Putamen (tissue), 1 donor: ENCODE results near the gene MARCOL.

Source experiments
- DNase-seq: peaks from one replicate; pipeline ENCODE4 v3.0.0-alpha.2; 2016; ENCODE audit warnings: low spot score

Gene MARCOL

GRCh38 chr5:148238418-148238794, at the start of gene MARCOL:
MARCOL (plus strand) TSS chr5:148238525; CDS start chr5:148238598, 73 bp downstream.
- no peak for DNase-seq

- no peak for DNase-seq
Observed at GRCh38 chr5:148191010-148191409, 47.3 kb upstream of the MARCOL start.

DNA sequence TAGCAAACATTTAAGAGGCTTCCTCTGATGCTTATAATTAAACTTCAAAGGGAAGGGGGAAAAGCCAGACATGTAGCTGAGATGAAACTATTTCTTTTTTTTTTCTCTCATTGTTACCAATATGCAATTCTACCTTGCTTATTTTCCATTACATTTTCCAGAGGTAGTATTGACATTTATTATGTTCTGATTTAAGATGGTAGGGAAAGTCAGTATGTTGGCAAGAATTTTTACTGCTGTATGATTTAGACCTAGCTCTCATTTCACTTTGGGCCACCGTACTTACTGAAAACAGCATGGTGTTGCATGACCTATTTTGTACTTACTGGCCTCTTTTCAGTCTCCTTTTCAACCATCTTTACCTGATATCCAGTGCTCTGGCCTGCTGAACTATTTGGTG, 45.1 kb upstream of the MARCOL start:
- DNase-seq: no peak

DNA sequence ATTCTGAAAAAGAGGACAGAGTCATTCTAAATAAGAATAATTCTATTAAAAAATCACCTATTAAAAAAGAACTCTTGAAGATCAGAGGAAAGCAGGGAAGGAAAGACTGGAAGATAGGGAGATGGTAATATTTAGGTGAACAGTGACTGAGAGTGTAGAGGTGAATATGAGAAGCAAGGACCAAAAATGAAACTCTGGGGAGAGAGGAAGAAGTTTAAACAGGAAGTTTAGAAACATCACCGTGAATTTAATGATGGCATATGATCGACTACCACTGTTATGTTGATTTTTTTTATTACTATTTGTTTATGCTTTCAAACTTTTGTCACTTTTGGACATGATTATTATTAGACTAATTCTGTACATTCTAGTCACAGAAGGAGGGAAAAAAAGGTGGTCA, 37.2 kb upstream of the MARCOL start:
- DNase-seq: no peak

- no peak for DNase-seq
Observed at GRCh38 chr5:148202531-148203203, 35.7 kb upstream of the MARCOL start, which contains the start of gene SPINK6. SPINK6 (plus strand) TSS chr5:148203042; CDS start chr5:148203097, 55 bp downstream.

- DNase-seq: no peak
Observed at GRCh38 chr5:148205044-148205806, 33.1 kb upstream of the MARCOL start.

DNA sequence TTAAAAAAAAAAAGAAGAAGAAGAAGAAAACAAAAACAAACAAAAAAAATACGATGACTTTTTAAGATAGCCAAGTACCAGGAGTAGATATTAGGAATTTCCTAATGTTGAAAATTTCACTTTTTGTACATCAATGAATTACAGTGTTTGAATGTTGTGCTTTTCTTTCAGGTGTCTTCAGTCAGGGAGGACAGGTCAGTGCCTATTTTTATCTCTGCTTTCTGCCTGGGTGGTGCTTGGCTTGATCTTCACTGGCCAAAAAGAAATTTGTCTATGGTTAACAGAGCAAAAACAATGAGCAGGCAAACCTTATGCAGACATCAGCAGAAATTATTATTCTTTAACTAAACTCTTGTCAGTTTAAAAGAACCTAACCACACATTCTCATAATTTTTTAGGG, 32.5 kb upstream of the MARCOL start:
- no peak for DNase-seq

- DNase-seq: peak; percentile 3
Observed at GRCh38 chr5:148206620-148207019, 31.7 kb upstream of the MARCOL start.

DNA sequence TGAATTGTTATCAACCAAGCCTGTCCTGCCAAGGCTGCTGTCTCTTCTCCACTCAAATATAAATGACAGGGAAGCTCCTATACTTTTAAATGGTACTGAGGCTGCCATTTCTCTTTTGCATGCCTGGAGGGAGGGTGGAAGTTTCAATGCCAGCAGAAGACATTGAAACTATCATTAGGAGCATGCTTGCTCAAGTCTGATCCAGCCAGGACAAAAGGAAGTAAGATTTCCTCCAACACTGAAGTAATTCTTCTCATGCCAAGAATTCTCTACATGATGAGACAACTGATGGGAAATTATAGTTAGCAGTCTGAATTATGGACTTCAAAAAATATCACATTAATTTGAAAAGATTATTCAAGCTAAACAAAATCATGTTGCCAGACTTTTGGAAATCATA, 30.1 kb upstream of the MARCOL start:
- DNase-seq: no peak

DNA sequence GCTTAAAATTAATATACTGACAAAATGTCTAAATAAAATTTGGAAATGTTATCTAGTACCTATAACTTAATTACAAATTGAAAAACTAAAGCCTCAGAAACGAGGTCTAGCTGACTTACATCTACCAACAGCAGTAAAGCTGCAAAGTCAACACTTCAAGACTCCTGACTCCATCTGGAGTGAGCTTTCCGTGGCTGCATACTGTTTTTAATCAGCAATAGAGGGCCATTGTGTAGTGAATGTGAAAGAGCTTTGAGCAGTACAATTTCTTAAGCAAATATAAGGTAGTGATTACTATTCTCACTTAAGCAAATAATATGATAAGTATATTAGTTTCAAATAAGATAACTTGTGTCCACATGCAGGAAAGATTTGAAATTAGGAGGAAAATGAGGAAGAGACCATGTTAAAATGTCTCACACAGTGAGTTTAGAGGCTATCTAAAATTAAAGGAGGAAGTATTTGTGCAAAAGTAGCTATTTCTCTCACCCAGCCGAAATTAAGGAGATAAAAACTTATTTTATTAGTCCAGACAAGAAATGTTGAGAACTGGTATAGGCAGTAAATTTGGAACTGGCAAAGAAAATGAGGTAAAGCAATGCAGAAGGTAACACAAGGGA, 29.1 kb upstream of the MARCOL start:
- no peak for DNase-seq

DNA sequence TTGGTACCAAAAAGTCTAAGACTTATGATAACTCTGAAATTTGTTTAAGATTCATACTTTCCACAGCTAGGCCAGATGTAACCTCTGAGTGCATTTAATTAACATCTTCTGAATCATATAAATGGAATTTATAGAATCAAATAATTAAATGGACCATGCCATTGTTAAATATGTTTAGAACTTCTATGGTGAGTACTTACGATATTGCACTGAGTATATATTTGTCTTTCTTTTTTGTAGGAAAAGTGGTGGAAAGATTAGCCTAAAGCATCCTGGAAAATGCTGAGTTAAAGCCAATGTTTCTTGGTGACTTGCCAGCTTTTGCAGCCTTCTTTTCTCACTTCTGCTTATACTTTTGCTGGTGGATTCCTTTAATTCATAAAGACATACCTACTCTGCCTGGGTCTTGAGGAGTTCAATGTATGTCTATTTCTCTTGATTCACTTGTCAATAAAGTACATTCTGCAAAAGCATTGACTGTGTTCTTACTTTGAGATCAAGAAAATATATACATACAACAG, 23.6 kb upstream of the MARCOL start:
- DNase-seq: no peak

GRCh38 chr5:148221508-148221907, 16.8 kb upstream of the MARCOL start:
- no peak for DNase-seq

- DNase-seq: no peak
Observed at GRCh38 chr5:148224117-148224742, 14.1 kb upstream of the MARCOL start.

GRCh38 chr5:148228392-148228984, 9.8 kb upstream of the MARCOL start:
- no peak for DNase-seq

DNA sequence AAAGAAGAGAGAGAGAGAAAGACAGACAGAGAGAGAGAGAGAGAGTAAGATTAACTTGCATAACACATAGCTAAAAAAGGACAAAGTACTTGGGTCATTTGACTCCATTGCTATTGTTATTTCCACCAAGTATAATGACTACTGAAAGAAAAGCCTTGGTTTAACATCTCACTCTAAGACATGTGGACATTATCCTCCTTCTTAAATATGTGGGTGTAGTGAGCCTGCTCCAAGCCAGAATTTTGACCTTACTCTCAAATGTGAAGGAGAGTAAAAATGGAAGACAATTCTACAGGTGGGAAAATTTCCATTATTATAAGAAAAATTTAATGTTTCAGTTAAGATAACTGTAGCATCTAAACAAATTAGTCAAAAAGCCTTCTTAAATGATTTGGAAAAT, 8.5 kb upstream of the MARCOL start:
- no peak for DNase-seq

DNA sequence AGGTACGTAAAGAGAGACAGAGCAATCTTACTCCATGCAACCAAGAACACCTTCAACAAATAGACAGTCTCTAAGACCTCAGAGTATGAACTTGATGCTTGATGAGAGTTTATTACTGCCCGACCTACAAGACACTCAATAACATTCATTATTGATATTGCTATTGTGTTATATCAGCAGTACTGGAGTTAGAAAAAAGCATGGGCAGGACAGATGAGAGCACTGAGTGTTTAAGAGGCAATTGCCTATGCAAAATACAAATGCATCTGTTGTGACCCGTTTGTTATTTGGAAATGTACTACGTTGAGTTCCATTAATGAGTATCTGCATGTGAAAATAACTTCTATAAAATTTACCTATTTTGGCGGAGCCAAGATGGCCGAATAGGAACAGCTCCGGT, 8.1 kb upstream of the MARCOL start:
- no peak for DNase-seq

- no peak for DNase-seq
Observed at GRCh38 chr5:148237785-148238417, 424 bp upstream of the MARCOL start.

DNA sequence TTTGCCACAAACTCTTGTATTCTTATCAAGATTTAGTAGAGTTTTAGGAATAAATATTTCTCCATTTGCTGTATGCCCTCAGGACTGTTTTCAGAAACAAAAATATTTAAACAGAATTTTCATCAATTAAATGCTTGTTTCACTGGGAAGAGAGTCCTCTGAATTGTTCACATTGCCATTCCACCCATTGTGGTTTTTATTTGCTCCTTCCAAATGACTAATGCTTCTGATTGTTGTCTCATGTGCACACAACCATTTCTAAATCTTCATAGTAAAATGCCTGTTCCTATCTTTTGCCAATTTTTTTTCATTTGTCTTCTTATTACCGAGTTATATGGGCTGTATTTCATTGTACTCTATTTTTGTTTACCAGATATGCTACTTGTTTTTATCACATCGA, 10.6 kb downstream of the MARCOL start:
- DNase-seq: no peak

GRCh38 chr5:148255456-148255855, 17.1 kb downstream of the MARCOL start:
- DNase-seq: no peak

GRCh38 chr5:148259288-148259687, 21.0 kb downstream of the MARCOL start:
- no peak for DNase-seq

- DNase-seq: no peak
Observed at GRCh38 chr5:148261221-148261620, 22.9 kb downstream of the MARCOL start.

- DNase-seq: no peak
Observed at GRCh38 chr5:148267962-148268361, 29.6 kb downstream of the MARCOL start.
